Stimulated activated memory B cell treated with anti-CD40 and anti-IgM and Interleukin-4, amounts not matched to agents 10 μg/mL and 1 μg/mL and 100 μg/mL, for 72 hours (primary cell): ENCODE data around the gene CORO2B.
"Not testable (repeated sequence)": the region's sequence is repeated elsewhere in the genome, so short reads cannot be mapped to it uniquely, and the experiment has no call there.

ENCODE experiments used
- ATAC-seq: fragments of 150-1000 bp; cut with Tn5 transposase; 2 replicates; pipeline ENCODE4 v1.10.0; 2021
- H3K27ac Mint-ChIP-seq: one replicate; pipeline ENCODE4 v1.8.0; 2022; ENCODE audit warnings: mild to moderate bottlenecking, mixed read lengths
- H3K27me3 Mint-ChIP-seq: one replicate; pipeline ENCODE4 v1.8.0; 2022; ENCODE audit warnings: mixed read lengths
- H3K36me3 Mint-ChIP-seq: one replicate; pipeline ENCODE4 v1.8.0; 2022; ENCODE audit warnings: mixed read lengths
- H3K4me1 Mint-ChIP-seq: one replicate; pipeline ENCODE4 v1.8.0; 2022; ENCODE audit warnings: mixed read lengths
- H3K4me3 Mint-ChIP-seq: one replicate; pipeline ENCODE4 v1.8.0; 2022; ENCODE audit warnings: mild to moderate bottlenecking, moderate library complexity, mixed read lengths
- H3K9me3 Mint-ChIP-seq: one replicate; pipeline ENCODE4 v1.8.0; 2022; ENCODE audit warnings: mixed read lengths

CORO2B gene

DNA sequence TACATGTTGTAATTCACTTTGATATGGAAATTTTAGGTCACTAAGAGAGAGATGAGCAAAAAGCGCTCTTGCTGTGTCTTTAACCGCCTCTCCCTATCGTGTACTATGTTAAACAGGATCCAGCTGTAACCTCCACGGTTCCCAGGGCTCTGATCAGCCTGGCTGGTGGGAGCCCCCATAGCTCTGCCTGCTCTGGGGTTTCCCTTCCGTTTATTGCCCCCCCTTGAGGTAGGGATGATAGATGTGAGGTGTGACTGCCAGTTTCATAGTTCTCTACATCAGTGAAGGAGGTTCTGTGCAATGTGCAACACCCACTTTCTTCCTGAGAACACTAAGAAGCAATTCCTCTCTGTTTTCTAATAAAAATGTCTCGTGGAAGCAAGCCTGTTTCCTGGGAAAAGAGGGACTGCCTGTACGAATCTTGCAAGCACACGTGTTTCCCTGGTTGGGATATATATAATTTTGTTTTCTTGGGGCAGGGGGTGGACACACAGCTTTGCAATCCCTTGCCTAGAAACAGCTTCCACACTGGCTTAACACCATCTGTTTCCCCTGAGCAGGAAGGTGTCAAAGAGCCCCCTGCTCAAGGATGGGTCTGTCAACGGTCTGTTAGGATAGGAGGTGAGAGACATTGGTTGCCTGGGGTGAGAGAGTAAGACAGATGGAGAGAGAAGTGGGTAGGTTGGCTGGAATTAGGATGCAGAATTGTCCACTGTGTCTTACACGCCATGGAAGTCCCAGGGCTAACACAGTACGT is 23.8 kb downstream of the CORO2B start:
- H3K9me3 Mint-ChIP-seq = no peaks in the 10 kb centered on the region
- H3K27ac Mint-ChIP-seq = no peak overlapping the region
- H3K4me1 Mint-ChIP-seq = peaks cover 5% of the 10 kb centered on the region
- H3K4me3 Mint-ChIP-seq = no peak overlapping the region
- H3K27me3 Mint-ChIP-seq = peaks cover 19% of the 10 kb centered on the region
- H3K36me3 Mint-ChIP-seq = peaks cover 11% of the 10 kb centered on the region
- no peak for ATAC-seq

DNA sequence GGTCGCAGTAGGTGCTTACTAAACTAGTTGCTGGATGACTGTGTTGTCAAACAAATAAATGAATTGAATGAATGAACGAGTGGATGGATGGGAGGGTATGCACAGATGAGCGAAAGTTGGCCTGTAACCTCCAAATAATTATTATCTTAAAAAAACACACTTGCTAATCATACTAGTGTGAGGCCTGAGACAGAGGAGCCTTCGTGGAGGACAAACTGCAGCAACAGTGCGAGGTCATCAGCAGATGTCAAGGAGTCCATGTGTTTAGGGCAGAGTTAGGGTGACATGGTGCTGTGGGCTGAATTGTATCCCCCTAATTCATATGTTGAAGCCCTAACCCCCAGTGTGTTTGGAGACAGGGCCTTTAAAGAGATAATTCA is 24.4 kb downstream of the CORO2B start:
- Mint-ChIP-seq H3K4me3 (no peak overlapping the region), H3K4me1 (peaks cover 5% of the 10 kb centered on the region), H3K27me3 (peaks cover 19% of the 10 kb centered on the region), H3K27ac (no peak overlapping the region), H3K9me3 (no peaks in the 10 kb centered on the region), H3K36me3 (peaks cover 11% of the 10 kb centered on the region)
- no peak for ATAC-seq

DNA sequence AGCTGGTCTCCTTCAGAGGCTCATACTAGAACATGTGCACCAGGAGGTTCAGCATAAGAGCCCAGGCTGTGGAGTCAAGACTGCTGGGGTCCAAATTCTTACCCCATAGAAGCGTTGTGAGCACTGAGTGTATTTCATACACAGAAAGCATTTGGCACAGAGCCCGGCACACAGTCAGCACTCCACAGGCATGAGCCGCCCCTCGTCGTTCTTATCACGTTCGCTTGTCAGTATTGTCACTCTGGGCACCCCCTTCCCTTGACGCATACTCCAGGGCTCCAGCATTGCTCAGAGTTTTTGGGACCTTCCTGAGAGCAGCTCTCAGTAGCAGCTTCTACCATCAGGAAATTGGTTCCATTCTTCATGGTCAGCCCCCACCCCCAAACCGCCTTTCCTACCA is 25.2 kb downstream of the CORO2B start:
- peaks cover 5% of the 10 kb centered on the region for H3K4me1 Mint-ChIP-seq
- H3K4me3 Mint-ChIP-seq = no peak overlapping the region
- no peak for ATAC-seq
- peaks cover 19% of the 10 kb centered on the region for H3K27me3 Mint-ChIP-seq
- peaks cover 11% of the 10 kb centered on the region for H3K36me3 Mint-ChIP-seq
- H3K9me3 Mint-ChIP-seq = no peaks in the 10 kb centered on the region
- H3K27ac Mint-ChIP-seq = no peak overlapping the region

DNA sequence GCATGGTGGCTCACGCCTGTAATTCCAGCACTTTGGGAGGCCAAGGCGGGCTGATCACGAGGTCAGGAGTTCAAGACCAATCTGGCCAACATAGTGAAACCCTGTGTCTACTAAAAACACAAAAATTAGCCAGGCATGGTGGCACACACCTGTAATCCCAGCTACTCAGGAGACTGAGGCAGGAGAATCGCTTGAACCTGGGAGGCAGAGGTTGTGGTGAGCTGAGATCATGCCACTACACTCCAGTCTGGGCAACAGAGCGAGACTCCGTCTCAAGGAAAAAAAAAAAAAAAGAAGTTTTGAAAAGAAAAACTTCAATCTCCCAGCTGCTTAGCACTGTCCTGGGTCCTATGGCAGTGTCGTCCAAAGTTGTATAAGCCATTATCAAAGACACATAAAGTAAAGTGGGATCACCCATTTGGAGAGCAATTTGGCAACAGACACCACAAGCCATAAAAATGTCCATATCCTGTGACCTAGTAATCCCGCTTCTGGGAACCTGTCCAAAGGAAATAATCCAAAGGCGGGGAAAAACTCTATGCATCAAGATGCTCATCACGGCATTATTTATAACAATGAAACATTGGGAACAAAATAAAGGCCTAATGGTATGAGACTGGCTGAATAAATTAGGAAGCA is 26.2 kb downstream of the CORO2B start:
- H3K4me1 Mint-ChIP-seq, H3K27ac Mint-ChIP-seq, H3K4me3 Mint-ChIP-seq, ATAC-seq, H3K9me3 Mint-ChIP-seq: not testable (repeated sequence)
- Mint-ChIP-seq H3K36me3 (peaks cover 11% of the 10 kb centered on the region), H3K27me3 (peaks cover 19% of the 10 kb centered on the region)

DNA sequence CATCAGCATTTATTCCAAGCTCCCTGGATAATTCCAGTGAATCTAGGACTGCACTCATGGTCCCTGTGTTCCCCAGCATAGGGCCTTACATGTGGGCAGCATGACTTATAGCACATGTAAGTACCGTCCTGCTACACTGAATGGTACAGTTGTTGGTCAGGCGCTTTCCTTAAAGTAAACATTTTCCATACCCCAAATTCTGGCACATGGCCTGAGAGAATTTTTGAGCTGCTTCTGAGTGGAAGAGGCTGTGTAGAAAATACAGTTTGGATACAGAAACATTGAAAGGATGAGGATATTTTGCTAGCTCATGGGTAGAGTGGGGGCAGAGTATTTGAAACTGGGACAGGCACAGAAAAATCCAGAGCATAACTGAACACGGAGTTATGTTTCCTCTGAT is 27.6 kb downstream of the CORO2B start:
- H3K27ac Mint-ChIP-seq = no peak overlapping the region
- peaks cover 11% of the 10 kb centered on the region for H3K36me3 Mint-ChIP-seq
- H3K4me3 Mint-ChIP-seq = no peak overlapping the region
- ATAC-seq = no peak
- peaks cover 5% of the 10 kb centered on the region for H3K4me1 Mint-ChIP-seq
- H3K27me3 Mint-ChIP-seq = peaks cover 12% of the 10 kb centered on the region
- H3K9me3 Mint-ChIP-seq = no peaks in the 10 kb centered on the region

DNA sequence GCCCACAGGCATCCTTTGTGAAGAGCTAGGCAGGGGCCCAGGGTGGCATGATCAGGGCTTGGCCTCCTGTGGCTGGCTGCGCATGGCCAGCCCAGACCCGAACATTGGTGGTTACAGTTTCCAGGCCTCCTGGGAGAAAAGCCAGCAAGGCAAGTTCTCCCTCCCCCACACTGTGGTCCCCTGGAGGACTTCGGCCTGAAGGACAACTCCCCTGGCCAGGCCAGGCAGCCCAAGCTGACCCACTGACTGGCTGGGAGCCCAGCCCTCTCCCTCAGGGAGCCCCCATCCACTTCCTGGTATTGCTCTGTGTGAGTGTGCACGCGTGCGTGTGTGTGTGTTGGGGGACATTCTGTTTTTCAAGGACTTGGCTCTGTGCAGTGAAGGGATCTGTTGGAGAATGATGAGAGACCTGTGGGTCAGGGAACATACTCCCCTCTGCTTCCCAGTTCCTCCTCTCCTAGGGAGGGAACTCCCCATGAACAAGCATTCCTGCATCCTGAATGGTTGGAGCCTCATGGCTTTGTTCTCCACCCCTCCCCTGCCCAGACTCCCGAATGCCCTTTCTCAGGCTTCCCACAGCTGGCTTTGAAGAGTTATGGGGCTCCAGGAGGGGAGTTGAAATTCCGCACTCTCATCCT is 29.5 kb downstream of the CORO2B start:
- H3K36me3 Mint-ChIP-seq = peaks cover 11% of the 10 kb centered on the region
- H3K4me3 Mint-ChIP-seq = no peak overlapping the region
- H3K27ac Mint-ChIP-seq = no peak overlapping the region
- no peaks in the 10 kb centered on the region for H3K9me3 Mint-ChIP-seq
- no peak for ATAC-seq
- peaks cover under 1% of the 10 kb centered on the region for H3K27me3 Mint-ChIP-seq
- no peaks in the 10 kb centered on the region for H3K4me1 Mint-ChIP-seq

DNA sequence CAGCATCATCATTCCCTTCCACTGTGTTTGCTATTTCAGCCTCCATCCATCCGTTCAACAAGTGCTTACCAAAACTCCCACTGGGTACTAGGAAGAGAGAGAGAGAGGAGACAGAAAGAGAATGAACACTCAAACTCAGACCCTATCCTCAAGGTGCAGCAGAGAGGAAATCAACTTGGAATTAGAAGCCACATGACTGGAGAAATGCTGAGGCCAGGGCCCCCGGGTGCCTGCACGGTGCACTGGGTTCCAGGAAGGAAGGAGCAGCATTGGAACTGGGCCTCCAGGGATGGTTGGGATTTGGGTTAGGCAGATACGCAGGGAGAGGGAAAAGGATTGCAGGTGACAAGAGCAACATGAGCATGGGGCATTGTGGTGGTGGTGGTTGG is 30.0 kb downstream of the CORO2B start:
- ATAC-seq = no peak
- Mint-ChIP-seq H3K4me1 (no peaks in the 10 kb centered on the region), H3K36me3 (peaks cover 11% of the 10 kb centered on the region), H3K9me3 (no peaks in the 10 kb centered on the region), H3K4me3 (no peak overlapping the region), H3K27me3 (no peaks in the 10 kb centered on the region), H3K27ac (no peak overlapping the region)

DNA sequence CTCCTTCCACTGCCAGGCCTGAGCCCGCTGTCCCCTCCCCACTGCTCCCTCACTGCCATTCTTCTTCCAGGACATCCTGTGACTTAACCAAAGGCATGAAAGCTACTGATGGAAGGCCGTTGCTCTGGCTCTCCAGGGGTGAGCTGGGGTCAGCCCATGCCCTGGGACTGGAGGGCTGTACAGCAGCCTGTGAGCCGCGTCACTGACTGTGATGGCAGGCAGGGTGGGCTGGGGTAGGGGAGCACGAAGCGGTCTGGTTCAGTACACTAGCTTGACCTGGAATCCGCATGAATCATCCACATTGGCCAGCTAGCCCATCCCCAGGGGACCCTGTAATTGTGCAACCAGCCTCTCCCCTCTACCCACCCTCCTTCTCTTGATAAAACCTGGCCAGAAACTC is 30.8 kb downstream of the CORO2B start:
- no peaks in the 10 kb centered on the region for H3K4me1 Mint-ChIP-seq
- H3K27ac Mint-ChIP-seq = no peak overlapping the region
- H3K9me3 Mint-ChIP-seq = no peaks in the 10 kb centered on the region
- H3K4me3 Mint-ChIP-seq = no peak overlapping the region
- ATAC-seq = peak; percentile 34
- H3K27me3 Mint-ChIP-seq = no peaks in the 10 kb centered on the region
- peaks cover 11% of the 10 kb centered on the region for H3K36me3 Mint-ChIP-seq

GRCh38 chr15:68610825-68611224 is 32.0 kb downstream of the CORO2B start:
- H3K36me3 Mint-ChIP-seq = peaks cover 6% of the 10 kb centered on the region
- no peaks in the 10 kb centered on the region for H3K27me3 Mint-ChIP-seq
- H3K4me3 Mint-ChIP-seq = no peak overlapping the region
- no peak for ATAC-seq
- no peaks in the 10 kb centered on the region for H3K4me1 Mint-ChIP-seq
- H3K9me3 Mint-ChIP-seq = no peaks in the 10 kb centered on the region
- H3K27ac Mint-ChIP-seq = no peak overlapping the region

DNA sequence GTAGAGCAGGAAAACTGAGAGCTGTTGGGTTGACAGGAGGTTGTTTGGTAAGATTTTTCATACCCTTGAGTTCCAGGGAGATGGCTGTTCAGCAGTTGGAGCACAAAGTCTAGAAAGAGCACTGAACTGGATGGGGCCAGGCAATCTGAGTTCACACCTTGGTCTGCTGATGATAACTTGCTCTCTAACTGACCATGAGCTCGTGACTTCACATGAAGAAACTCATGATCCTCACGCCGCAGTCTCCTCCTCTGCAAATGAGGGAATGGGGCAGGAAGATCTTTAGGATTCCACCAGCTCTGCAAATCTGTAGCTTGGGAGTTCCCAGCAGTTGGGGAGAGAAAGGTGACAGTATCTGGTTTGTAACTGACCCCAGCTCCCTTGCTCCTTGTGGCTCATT is 33.7 kb downstream of the CORO2B start:
- no peak for ATAC-seq
- Mint-ChIP-seq H3K9me3 (no peaks in the 10 kb centered on the region), H3K36me3 (no peaks in the 10 kb centered on the region), H3K4me1 (no peaks in the 10 kb centered on the region), H3K27ac (no peak overlapping the region), H3K4me3 (no peak overlapping the region), H3K27me3 (no peaks in the 10 kb centered on the region)

DNA sequence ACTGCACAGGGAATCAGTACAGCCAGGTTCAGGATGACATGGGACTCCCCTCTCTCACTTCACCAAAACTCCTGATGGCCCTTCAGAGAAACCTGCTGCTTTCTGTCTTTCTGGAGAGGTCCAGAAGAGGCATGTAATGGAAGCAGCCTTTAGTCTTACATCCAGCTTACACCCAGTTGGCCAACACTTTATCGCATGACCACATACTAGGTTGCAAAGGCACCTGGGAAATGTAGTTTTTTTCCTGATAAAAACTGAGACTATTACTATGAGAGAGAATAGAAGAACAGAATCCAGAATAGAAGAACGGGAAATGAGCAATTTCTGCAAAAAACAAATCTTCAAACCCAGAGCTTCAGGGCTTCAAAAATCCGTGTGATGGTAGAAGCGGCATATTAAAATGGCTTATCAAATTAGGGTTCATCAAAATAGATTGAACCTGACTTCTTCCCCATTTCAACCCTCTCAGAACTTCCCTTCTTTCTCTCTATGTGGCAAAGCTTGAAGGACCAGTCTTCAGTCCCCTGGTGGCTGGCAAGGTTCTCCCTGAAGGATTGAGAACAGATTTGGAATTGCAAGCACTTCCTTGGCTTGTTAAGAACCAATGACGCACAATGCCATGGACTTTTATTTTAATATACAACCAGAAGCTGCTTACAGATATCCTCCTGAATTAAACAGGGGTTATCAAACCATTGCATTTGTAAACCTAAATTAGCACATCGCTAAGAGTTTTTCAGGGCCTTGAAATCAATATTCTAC is 34.4 kb downstream of the CORO2B start:
- H3K4me3 Mint-ChIP-seq = no peak overlapping the region
- ATAC-seq = no peak
- no peaks in the 10 kb centered on the region for H3K9me3 Mint-ChIP-seq
- H3K27ac Mint-ChIP-seq = no peak overlapping the region
- H3K4me1 Mint-ChIP-seq = no peaks in the 10 kb centered on the region
- no peaks in the 10 kb centered on the region for H3K27me3 Mint-ChIP-seq
- no peaks in the 10 kb centered on the region for H3K36me3 Mint-ChIP-seq

- Mint-ChIP-seq H3K36me3 (no peaks in the 10 kb centered on the region), H3K4me3 (no peak overlapping the region), H3K4me1 (no peaks in the 10 kb centered on the region), H3K9me3 (no peaks in the 10 kb centered on the region), H3K27ac (no peak overlapping the region), H3K27me3 (no peaks in the 10 kb centered on the region)
- no peak for ATAC-seq
Observed at GRCh38 chr15:68614286-68615035, 35.7 kb downstream of the CORO2B start.

DNA sequence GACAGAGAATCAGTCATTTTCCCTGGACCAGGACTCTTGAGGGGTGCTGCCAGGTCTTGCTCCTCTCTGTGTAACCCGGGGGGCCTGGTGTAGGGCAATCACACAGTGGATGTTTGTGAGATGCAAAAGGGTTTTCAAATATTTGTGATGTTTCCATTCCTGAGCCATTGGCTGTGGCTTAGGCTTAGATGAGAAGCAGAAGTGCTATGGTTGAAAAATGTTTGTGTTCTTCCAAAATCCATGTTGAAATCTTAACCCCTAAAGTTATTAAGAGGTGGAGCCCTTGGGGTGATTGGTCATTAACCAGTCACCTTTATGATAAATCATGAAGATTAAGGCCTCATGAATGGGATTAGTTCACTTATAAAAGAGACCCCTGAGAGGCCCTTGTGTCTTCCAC is 36.5 kb downstream of the CORO2B start:
- ATAC-seq = no peak
- Mint-ChIP-seq H3K27me3 (no peaks in the 10 kb centered on the region), H3K4me3 (no peak overlapping the region), H3K36me3 (no peaks in the 10 kb centered on the region), H3K4me1 (no peaks in the 10 kb centered on the region), H3K27ac (no peak overlapping the region), H3K9me3 (no peaks in the 10 kb centered on the region)

- H3K27me3 Mint-ChIP-seq = no peaks in the 10 kb centered on the region
- no peaks in the 10 kb centered on the region for H3K4me1 Mint-ChIP-seq
- H3K27ac Mint-ChIP-seq = no peak overlapping the region
- no peaks in the 10 kb centered on the region for H3K9me3 Mint-ChIP-seq
- no peak for ATAC-seq
- H3K4me3 Mint-ChIP-seq = no peak overlapping the region
- no peaks in the 10 kb centered on the region for H3K36me3 Mint-ChIP-seq
Observed at GRCh38 chr15:68615811-68616210, 37.0 kb downstream of the CORO2B start.

GRCh38 chr15:68616397-68616796 is 37.6 kb downstream of the CORO2B start:
- Mint-ChIP-seq H3K36me3 (no peaks in the 10 kb centered on the region), H3K4me3 (no peak overlapping the region), H3K27ac (no peak overlapping the region), H3K9me3 (no peaks in the 10 kb centered on the region), H3K27me3 (no peaks in the 10 kb centered on the region), H3K4me1 (no peaks in the 10 kb centered on the region)
- no peak for ATAC-seq
